HG02840 (cell line): ENCODE data around the gene RTN4RL2.
A peak's percentile ranks its signal among the peaks of the same experiment; 100 is the strongest.

Source experiments
- ATAC-seq: cut with Tn5 transposase; IDR thresholded peaks from one replicate; pipeline ENCODE4 v1.9.1; 2021; ENCODE audit warnings: mild to moderate bottlenecking, moderate library complexity, moderate number of reproducible peaks; ENCODE audit not compliant: unreplicated experiment, low FRiP score

Gene RTN4RL2

GRCh38 chr11:57515332-57516060 is 55.2 kb downstream of the RTN4RL2 start, which contains the start of gene SLC43A1:
TSS of gene SLC43A1 (minus strand) at chr11:57515702. CDS start at chr11:57514111, 1,591 bp downstream.
- ATAC-seq, result peak; percentile 47

- no peak for ATAC-seq
These were observed 55.7 kb downstream of the RTN4RL2 start for GRCh38 chr11:57516061-57516443.

DNA sequence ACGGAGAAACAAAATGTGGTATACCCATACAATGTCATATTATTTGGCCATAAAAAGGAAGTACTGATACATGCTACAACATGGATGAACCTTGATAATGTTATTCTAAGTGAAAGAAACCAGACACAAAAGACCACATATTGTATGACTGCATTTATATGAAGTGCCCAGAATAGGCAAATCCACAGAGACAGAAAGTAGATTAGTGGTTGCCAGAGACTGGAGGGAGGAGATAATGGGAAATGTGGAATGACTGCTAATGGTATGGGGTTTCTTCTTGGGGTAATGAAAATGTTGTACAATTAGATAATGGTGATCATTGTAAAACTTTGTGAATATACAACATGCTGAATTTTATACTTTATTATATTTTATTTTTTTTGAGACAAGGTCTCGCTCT is 60.8 kb downstream of the RTN4RL2 start:
- ATAC-seq, result no peak

- ATAC-seq, result no peak
These were observed 63.1 kb downstream of the RTN4RL2 start for GRCh38 chr11:57523419-57523818.
